Measurements from ENCODE around the gene TNFAIP8L3.

GRCh38 chr15:51087513-51087912, 7.2 kb downstream of the TNFAIP8L3 start:
- TF ChIP-seq CTCF (conservative IDR thresholded peaks at IDR 0.05; ENCODE audit: low read length) (no peak), EZH2phosphoT487 (IDR thresholded peaks at IDR 0.05; ENCODE audit: borderline replicate concordance) (no peak)

All from Loucy (cell line).